ENCODE measurements around the gene CNOT6. TPM values are rescaled to one million over a fixed set of nuclear protein-coding genes. Genes with fewer than 3 reads are reported as not detected.
A peak's percentile ranks its signal among the peaks of the same experiment; 100 is the strongest.

Gene CNOT6
- total RNA-seq, 1 donor from 2014 or later, result 15.0 TPM

GRCh38 chr5:180625125-180625790 lies 131.1 kb downstream of the CNOT6 start:
- DNase-seq (ENCODE audit: missing footprints), result no peak
- ATAC-seq, result no peak
- intact Hi-C loops (cut with DNase I), result no loop called here

GRCh38 chr5:180625791-180626660 lies 131.8 kb downstream of the CNOT6 start:
- DNase-seq (ENCODE audit: missing footprints) (no peak), ATAC-seq (no peak)
- intact Hi-C loops (cut with DNase I), result no loop called here

- DNase-seq (ENCODE audit: missing footprints), result peak; percentile 26
- intact Hi-C loops (cut with DNase I), result no loop called here
- ATAC-seq, result no peak
These were observed 132.6 kb downstream of the CNOT6 start for GRCh38 chr5:180626661-180627385.

- DNase-seq (ENCODE audit: missing footprints) (peak; percentile 52), ATAC-seq (no peak)
- intact Hi-C loops (cut with DNase I), result no loop called here
These were observed 133.4 kb downstream of the CNOT6 start for GRCh38 chr5:180627386-180628120.

Other genes starting within 250 kb of the CNOT6 start
- 41.7 TPM for gene MAPK9, start 202.3 kb upstream of the CNOT6 start, total RNA-seq
- 15.3 TPM for gene GFPT2, start 141.0 kb upstream of the CNOT6 start, total RNA-seq
- gene SCGB3A1, start 97.1 kb downstream of the CNOT6 start, total RNA-seq, result not detected
- gene FLT4, start 155.2 kb downstream of the CNOT6 start, total RNA-seq, result 5.5 TPM
- not detected for gene OR2Y1, start 245.7 kb downstream of the CNOT6 start, total RNA-seq

Measured in Right ventricle myocardium inferior (tissue), 1 donor.